GM19328 (cell line): ENCODE measurements around the gene SEC16B.
"Not testable (repeated sequence)": the region's sequence is repeated elsewhere in the genome, so short reads cannot be mapped to it uniquely, and the experiment has no call there.

Experiments used
- ATAC-seq: cut with Tn5 transposase; IDR thresholded peaks from one replicate; pipeline ENCODE4 v1.9.1; 2021; ENCODE audit warnings: mild to moderate bottlenecking, moderate library complexity; ENCODE audit not compliant: unreplicated experiment

The SEC16B gene, protein sequence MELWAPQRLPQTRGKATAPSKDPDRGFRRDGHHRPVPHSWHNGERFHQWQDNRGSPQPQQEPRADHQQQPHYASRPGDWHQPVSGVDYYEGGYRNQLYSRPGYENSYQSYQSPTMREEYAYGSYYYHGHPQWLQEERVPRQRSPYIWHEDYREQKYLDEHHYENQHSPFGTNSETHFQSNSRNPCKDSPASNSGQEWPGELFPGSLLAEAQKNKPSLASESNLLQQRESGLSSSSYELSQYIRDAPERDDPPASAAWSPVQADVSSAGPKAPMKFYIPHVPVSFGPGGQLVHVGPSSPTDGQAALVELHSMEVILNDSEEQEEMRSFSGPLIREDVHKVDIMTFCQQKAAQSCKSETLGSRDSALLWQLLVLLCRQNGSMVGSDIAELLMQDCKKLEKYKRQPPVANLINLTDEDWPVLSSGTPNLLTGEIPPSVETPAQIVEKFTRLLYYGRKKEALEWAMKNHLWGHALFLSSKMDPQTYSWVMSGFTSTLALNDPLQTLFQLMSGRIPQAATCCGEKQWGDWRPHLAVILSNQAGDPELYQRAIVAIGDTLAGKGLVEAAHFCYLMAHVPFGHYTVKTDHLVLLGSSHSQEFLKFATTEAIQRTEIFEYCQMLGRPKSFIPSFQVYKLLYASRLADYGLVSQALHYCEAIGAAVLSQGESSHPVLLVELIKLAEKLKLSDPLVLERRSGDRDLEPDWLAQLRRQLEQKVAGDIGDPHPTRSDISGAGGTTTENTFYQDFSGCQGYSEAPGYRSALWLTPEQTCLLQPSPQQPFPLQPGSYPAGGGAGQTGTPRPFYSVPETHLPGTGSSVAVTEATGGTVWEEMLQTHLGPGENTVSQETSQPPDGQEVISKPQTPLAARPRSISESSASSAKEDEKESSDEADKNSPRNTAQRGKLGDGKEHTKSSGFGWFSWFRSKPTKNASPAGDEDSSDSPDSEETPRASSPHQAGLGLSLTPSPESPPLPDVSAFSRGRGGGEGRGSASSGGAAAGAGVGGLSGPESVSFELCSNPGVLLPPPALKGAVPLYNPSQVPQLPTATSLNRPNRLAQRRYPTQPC

DNA sequence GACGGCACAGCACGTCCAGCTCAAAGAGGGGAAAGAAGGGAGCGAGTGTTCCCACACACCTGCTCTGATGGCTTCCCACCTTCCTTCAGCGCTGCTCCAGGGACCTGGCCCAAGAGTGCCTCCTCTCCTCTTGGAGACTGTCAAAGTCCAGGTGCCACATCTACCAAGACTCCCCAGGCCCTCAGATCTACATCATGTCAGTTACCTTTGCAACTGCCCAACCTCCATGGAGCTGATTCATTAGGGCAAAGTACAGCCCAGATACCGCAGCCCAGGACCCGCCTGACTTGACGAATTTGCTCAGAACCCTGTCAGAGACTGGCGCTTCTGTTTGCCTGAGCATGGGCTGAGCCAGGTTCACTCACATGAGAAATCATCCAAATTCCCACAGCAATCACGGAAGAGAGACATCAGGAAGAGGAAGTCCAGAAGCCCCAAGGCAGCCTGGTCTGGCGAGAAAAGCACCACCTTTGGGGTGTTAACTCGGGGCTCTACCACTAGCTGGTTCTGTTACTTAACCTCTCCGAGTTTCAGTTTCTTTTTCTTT lies at the start of gene SEC16B:
SEC16B (minus strand) TSS at position 234 of the 547 bp plus-strand sequence. CDS start 2,077 bp downstream, outside the sequence.
- no peak for ATAC-seq

DNA sequence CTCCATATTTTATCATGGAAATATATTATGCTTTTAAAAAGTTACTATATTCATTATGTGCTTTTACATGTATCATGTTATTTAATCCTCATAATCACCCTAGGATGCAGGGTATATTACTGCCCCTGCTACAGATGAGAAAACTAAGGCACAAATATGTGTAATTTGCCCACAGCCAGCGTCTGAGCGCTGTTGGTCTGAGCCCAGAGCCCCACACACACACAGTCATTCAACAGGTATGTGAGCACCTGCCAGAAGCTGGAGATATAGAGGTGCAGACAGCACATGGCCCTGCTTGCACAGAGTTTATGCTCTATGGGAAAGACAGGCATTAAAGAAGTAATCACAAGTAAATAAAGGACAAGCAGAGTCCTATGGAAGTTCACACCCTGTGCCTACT lies 49.8 kb upstream of the SEC16B start:
- ATAC-seq: no peak

- ATAC-seq: no peak
Measured at GRCh38 chr1:178019208-178019607, 49.4 kb upstream of the SEC16B start.

DNA sequence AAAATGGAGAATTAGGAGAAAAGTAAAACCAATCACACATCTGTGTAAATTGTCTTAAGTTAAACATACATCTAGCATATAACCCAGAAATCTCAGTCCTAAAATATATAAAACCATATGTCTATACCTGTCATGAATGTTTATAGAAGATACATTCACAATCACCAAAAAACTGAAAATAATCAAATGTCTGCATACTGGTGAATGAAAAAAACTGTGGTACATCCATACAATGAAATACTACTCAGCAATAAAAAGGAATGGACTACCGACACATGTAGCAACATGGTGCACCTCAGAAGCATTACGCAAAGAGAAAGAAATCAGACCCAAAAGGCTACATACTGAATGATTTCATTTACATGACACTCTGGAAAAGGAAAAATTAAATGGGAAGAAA lies 47.7 kb upstream of the SEC16B start:
- ATAC-seq: no peak

DNA sequence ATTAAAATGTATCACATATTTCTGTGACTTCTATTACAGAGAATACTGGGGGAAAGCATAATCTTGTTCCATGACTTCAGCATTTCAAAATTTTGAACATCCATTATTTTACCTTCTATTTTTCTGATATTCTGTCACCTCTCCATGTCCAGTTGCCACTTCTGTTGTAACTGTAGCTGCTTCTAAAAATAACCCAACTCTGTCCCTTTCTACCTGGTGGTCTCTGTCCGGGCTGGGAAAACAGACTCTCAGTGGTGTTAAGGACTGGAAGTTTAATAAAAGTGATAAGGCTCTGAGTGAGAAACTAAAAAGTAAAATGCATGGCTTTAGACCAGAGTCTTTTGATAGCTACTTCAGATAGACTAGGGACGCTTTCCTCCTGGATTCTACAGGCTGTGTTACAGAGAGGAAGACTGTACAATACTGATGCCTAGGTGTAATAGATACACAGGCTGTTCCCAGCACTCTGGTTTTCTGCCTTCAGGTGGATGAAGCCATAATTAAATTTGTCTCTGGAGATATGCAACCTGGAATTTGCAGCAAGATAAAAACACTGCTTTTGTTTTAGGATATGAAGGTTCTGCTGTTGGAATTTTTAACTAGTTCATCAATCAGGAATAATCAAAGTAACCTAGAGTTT lies 42.1 kb upstream of the SEC16B start:
- ATAC-seq: no peak

- no peak for ATAC-seq
Measured at GRCh38 chr1:178011465-178011828, 41.6 kb upstream of the SEC16B start.

DNA sequence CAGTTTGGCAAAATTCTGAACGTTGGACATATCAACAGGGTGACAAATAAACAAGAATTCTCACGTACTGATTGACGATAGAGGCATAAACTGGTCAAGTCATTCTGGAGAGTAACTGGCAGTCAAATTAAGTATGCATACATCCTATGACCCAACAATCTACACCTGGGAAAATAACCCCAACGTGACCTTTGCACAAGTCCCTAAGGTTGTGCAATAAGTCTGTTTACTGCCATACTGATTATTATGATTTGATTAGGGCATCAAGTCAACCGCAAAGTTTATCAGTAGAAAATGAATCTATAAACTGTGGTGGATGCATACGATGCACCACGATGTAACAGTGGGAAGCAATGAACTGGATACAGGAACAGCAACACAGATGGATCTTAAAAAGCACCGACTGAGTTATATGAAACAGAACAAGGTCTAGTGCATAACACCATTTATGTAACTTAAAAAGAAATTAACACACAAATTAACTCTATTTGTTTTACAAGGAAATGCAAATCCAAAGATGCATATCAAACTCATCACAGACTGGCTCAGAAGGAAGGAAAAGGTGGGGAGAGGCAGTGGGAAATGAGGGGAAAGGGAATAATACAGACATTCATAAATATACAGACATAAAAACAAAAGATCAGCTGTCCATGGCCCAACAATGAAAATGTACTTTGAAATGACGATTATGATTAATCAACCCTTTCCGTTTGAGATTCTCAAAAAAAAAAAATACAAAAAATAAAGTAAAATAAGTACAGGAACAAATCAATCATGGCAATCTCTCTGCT lies 41.0 kb upstream of the SEC16B start:
- ATAC-seq: no peak

DNA sequence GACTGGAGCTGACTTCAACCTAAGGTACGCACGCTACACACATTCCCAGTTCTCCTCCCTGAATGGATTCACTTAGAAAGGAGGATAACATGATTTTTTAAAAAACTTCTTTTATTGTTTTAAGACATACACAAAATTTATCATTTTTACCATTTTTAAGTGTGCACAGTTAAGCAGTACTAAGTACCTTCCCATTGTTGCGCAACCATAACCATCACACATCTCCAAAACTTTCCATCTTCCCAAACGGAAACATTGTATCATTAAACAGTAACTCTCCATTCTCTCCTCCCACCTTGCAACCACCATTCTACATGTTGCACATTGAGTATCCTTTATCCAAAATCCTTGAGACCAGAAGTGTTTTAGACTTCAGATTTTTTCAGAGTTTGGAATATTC lies 36.2 kb upstream of the SEC16B start:
- ATAC-seq: no peak

GRCh38 chr1:178005450-178005849 lies 35.6 kb upstream of the SEC16B start:
- no peak for ATAC-seq

- ATAC-seq: no peak
Measured at GRCh38 chr1:178004926-178005391, 35.1 kb upstream of the SEC16B start.

DNA sequence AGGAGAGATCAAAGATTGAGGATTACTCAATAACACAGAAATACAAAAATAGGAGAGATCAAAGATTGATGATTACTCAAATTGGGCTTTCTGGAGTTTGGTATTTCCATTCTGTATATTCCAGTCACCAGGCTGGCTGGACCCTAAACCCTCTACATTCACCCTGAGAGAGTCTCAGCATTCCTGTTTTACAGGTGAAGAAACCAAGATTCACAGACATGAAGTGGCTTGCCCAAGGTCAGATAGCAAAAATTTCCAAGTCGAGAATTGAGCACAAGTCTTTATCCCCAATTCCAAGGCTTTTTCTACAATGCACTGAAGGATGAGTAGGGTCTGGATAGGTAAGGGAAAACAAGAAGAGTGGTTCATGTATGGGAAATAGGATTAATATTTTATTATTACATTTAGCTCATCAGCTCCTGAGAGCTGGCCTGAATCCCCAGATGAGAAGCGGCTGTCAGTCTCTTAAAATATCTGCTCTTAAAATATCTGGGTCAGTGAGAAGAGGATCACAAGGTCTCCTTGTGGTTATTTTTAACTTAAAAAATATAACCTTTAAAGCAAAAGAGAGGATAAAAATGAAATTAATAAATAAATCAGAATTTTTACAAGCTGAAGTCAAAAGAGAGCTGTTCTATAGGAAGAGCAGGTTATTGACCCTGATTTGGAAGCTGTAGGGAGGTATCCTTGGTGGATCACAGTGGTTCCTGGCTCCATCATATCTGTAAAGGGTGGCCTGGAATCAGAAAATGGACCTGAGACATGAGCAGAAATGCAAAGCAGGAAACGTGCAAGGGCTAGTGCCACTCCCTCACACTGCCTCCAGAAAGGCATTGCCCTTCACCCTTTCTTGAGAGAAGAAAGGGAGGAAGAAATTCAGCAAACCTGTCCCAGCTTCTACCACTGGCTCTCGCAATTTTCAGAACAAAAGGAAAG lies 29.1 kb upstream of the SEC16B start:
- ATAC-seq: no peak

DNA sequence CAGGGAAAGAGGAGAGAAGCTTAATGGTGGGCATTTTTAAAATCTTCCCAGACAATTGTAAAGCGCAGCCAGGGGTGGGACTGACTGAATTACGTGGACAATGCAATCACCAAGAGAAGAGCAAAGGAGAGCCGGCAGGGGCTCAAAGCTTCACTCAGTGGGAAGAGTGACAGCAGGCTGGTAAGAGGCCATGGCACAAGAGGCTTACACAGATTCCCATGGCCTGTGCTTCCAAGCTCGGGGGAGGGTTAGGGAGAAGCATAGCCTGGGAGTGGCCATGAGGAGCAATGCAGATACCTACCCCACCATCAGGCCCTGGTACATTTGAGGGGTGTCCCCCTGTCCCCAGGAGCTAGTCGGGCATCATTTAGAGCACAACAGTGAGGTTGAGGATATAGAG lies 27.1 kb upstream of the SEC16B start:
- ATAC-seq: no peak

DNA sequence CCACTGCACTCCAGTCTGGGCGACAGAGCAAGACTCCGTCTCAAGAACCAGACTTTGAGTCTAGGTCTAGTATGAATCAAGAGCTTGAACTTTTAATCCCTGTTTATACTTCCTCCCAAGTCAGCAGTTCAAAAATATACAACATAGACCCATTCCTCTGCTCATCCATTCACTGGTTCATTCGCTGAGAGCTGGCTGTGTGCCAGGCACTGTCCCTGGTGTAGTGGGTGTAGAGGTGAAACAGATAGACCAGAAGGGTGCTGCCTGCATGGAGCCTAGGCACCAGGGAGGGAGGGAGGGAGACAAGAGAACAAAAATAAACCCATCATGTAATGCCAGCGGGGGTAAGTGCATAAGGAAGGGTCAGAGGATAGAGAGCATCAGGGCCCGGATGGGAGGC lies 25.5 kb upstream of the SEC16B start:
- no peak for ATAC-seq

DNA sequence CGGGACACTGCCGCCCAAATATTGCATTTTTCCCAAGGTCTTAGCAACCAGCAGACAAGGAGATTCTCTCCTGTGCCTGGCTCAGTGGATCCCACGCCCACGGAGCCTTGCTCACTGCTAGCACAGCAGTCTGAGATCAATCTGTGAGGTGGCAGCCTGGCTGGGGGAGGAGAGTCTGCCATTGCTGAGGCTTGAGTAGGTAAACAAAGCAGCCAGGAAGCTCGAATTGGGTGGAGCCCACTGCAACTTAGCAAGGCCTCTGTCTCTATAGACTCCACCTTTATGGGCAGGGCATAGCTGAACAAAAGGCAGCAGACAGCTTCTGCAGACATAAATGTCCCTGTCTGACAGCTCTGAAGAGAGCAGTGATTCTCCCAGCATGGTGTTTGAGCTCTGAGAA lies 16.4 kb upstream of the SEC16B start:
- not testable (repeated sequence) for ATAC-seq

DNA sequence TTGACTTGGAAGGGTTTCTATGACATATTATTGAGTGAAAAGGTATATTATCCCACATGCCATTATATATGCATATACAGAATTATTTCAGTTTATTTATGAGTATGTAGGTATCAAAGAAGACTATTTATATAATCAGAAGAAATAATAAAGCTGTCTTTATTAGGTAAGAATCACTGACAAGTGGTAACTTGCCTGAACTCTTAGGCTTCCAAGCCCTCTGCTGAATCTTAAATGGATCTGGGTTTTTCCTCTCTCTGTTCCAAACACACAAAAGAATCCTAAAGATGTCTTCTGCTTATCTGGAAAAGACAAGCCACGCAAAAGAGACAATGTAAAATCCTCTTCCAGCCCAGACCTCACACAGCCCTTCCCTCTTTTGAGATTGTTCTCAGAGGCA lies 14.9 kb upstream of the SEC16B start:
- no peak for ATAC-seq

DNA sequence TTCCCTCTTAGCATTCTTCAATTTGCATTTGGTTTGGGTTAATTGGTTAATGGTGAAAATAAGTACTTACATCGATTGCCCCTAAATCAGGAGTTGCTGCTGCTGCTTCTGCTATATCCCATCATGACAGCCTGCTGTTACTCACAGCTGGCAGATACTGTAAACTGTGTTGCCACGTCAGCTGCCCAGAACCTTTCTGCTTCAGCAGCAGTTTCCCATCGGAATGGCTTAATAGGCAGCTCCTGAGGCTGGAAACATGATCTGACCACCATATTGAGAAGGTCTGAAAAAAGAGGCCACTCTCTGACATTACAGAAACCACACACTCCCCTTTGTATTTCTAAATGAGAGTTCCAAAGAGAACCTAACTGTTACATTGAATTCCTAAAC lies 14.3 kb upstream of the SEC16B start:
- ATAC-seq: no peak

DNA sequence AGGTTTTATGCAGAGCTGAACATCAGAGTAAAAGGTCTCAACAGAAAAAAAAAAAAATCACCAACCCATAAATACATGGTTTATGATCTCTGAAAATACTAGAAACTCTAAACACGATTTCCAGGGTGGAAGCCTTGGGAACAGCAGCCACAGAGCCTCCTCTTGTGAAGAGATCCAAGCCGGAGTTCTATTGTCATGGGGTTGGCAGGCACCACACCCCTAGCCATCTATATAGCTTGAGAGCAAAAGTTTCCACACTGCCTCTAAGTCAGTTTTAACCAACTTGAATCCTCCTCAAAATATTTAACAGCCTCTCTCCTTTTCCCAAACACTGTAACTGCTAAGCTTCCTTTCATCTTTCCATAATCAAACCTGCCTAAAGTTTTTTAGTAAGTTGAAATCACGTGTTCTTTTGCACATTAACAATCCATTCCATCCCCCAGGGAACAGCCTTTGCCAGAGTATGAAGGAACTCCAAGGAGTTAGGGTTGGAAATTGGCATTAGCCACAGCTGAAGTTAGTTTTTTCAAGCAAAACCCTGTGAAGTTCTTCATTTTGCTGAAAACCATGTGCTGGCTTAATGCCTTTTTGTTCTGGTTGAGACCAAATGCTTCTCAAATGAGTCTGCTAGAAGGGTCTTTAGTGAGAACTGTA lies 13.8 kb upstream of the SEC16B start:
- ATAC-seq: no peak

DNA sequence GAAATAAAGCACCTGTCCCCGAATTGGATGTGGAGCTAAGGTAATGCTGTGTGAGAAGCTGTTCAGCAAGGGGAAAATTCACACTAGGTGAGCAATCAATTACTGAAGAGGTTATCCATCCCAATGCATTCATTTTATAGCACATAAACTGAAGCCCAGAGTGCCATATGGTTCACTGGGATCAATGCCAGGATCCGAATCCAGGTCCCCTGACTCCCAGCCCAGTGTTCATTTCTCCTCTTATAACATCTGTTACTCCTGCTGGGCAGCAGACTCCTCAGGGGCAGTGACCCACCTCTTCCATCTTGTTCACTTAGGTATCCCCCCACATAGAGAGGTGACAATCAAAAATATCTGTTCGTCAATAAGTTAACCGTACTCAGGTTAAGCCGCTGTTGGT lies 13.2 kb upstream of the SEC16B start:
- no peak for ATAC-seq
